ENCODE measurements around the gene GAS7.

DNA sequence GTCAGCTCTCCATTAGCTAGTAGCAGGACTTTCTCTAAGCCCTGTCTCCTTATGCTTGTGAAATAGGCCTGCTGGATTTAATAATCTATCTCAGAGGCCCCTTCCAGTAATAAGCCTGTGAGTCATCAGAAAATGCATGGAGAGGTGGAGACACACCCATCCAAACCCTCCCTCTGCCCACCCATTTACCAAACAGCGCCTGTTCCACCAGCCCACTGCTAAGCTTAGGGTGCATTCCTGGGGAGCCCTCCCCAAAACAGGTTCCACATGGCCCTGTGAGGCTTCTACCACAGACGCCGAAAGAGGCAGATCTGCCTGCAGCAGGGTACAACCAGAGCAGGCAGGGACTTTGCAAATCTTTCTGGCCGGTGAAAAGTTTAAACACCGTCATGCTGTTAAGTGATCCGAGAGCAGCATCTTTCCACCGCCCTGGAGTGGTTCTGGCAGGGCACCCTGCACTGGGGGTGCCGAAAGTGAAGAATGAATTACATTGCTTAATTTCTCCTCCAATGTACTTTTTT lies 99.3 kb downstream of the GAS7 start:
- no peak for TF ChIP-seq POLR2A (IDR thresholded peaks at IDR 0.05; ENCODE audit: low read length)
- TF ChIP-seq GATA1 (IDR thresholded peaks at IDR 0.05; ENCODE audit: low read depth, low read length): no peak
